ENCODE results near the gene MPZL2.

MPZL2 gene

GRCh38 chr11:118283037-118283636, 19.0 kb upstream of the MPZL2 start:
- no peak for DNase-seq

- no peak for DNase-seq
These were observed 18.5 kb upstream of the MPZL2 start for GRCh38 chr11:118282606-118283005.

GRCh38 chr11:118281284-118281683, 17.2 kb upstream of the MPZL2 start:
- peak; percentile 39 for DNase-seq

GRCh38 chr11:118277312-118277711, 13.2 kb upstream of the MPZL2 start:
- DNase-seq: no peak

GRCh38 chr11:118276422-118276821, 12.3 kb upstream of the MPZL2 start:
- no peak for DNase-seq

GRCh38 chr11:118275176-118275575, 11.1 kb upstream of the MPZL2 start:
- no peak for DNase-seq

- DNase-seq: no peak
These were observed 10.1 kb upstream of the MPZL2 start for GRCh38 chr11:118274186-118274585.

- no peak for DNase-seq
These were observed 7.9 kb upstream of the MPZL2 start for GRCh38 chr11:118272001-118272400.

- no peak for DNase-seq
These were observed 3.4 kb upstream of the MPZL2 start for GRCh38 chr11:118267486-118267885.

- DNase-seq: no peak
These were observed 1.9 kb upstream of the MPZL2 start for GRCh38 chr11:118265954-118266353.

- no peak for DNase-seq
These were observed 720 bp upstream of the MPZL2 start for GRCh38 chr11:118264569-118265465.

GRCh38 chr11:118263112-118263511, 985 bp downstream of the MPZL2 start:
- no peak for DNase-seq

- no peak for DNase-seq
These were observed 3.7 kb downstream of the MPZL2 start for GRCh38 chr11:118260353-118260752.

GRCh38 chr11:118259138-118259537, 5.0 kb downstream of the MPZL2 start:
- no peak for DNase-seq

GRCh38 chr11:118258410-118258809, 5.7 kb downstream of the MPZL2 start:
- DNase-seq: peak; percentile 24

- DNase-seq: no peak
These were observed 11.4 kb downstream of the MPZL2 start for GRCh38 chr11:118252688-118253087.

GRCh38 chr11:118251858-118252652, 12.0 kb downstream of the MPZL2 start, which contains the start of gene MPZL3:
Gene MPZL3, minus strand, starts transcription at chr11:118252365. Its CDS starts 71 bp downstream, at chr11:118252294.
- peak; percentile 87 for DNase-seq

- no peak for DNase-seq
These were observed 17.1 kb downstream of the MPZL2 start for GRCh38 chr11:118247041-118247440.

- no peak for DNase-seq
These were observed 18.0 kb downstream of the MPZL2 start for GRCh38 chr11:118245936-118246562.

- no peak for DNase-seq
These were observed 19.9 kb downstream of the MPZL2 start for GRCh38 chr11:118243993-118244762.

GRCh38 chr11:118243161-118243560, 20.9 kb downstream of the MPZL2 start:
- DNase-seq: no peak

GRCh38 chr11:118241764-118242098, 22.4 kb downstream of the MPZL2 start:
- DNase-seq: no peak
